PFSK-1 (cell line): ENCODE results near the gene ZNF474.

Source experiments
- FOXP2 ChIP-seq: optimal IDR thresholded peaks from 2 replicates; pipeline ENCODE3; 2011; ENCODE audit warnings: borderline replicate concordance, control low read depth, inconsistent platforms; ENCODE audit not compliant: insufficient read depth; ENCODE audit errors: extremely low read length, extremely low read depth
- POLR2AphosphoS5 ChIP-seq: IDR thresholded peaks from 2 replicates; pipeline ENCODE4 v1.6.1; 2012; ENCODE audit warnings: low read depth, mild to moderate bottlenecking, control low read depth, low read length, moderate library complexity
- SIN3A ChIP-seq: IDR thresholded peaks from 2 replicates; pipeline ENCODE4 v1.6.1; 2012; ENCODE audit warnings: mild to moderate bottlenecking, low read length, moderate library complexity, borderline replicate concordance; ENCODE audit not compliant: insufficient read depth
- TAF1 ChIP-seq: IDR thresholded peaks from 2 replicates; pipeline ENCODE4 v1.6.1; 2012; ENCODE audit warnings: low read length, control low read depth, borderline replicate concordance; ENCODE audit not compliant: insufficient read depth
- TF ChIP-seq, protein P1 (sequence below), 2 experiments: IDR thresholded peaks; 2 replicates each; pipeline versions ENCODE4 v1.6.1 to v1.8.0; 2011 to 2012; ENCODE audit warnings: low read depth in 2 of 2, low read length in 2 of 2, control low read depth in 1 of 2, inconsistent platforms in 1 of 2, mild to moderate bottlenecking in 1 of 2, moderate library complexity in 1 of 2; ENCODE audit not compliant: insufficient read depth in 1 of 2

DNA sequence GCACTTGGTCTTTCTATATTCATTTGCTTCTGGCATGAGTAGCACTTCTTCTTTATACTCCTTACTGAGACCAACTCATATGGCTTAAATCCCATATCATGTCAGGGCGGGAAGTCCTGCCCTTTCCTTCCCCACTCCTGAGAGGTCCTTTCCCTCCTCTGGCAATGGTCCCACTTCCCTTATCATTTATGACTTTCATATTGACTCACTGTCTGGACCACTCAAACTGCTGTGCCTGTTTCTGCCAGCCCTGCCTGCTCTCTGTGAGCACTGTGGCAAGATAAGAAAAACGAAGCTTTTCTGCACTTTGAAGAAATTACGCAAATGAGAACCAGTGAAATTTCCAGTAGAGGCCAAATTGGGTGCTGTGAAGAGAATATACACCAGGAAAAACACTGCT, 58.1 kb downstream of the ZNF474 start:
- TF ChIP-seq SIN3A (no peak), TAF1 (no peak), POLR2AphosphoS5 (no peak), FOXP2 (no peak)
- TF ChIP-seq, protein P1, sequence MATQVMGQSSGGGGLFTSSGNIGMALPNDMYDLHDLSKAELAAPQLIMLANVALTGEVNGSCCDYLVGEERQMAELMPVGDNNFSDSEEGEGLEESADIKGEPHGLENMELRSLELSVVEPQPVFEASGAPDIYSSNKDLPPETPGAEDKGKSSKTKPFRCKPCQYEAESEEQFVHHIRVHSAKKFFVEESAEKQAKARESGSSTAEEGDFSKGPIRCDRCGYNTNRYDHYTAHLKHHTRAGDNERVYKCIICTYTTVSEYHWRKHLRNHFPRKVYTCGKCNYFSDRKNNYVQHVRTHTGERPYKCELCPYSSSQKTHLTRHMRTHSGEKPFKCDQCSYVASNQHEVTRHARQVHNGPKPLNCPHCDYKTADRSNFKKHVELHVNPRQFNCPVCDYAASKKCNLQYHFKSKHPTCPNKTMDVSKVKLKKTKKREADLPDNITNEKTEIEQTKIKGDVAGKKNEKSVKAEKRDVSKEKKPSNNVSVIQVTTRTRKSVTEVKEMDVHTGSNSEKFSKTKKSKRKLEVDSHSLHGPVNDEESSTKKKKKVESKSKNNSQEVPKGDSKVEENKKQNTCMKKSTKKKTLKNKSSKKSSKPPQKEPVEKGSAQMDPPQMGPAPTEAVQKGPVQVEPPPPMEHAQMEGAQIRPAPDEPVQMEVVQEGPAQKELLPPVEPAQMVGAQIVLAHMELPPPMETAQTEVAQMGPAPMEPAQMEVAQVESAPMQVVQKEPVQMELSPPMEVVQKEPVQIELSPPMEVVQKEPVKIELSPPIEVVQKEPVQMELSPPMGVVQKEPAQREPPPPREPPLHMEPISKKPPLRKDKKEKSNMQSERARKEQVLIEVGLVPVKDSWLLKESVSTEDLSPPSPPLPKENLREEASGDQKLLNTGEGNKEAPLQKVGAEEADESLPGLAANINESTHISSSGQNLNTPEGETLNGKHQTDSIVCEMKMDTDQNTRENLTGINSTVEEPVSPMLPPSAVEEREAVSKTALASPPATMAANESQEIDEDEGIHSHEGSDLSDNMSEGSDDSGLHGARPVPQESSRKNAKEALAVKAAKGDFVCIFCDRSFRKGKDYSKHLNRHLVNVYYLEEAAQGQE (IDR thresholded peaks at IDR 0.05; ENCODE audit: insufficient read depth in 1 of 2, low read depth in 2 of 2, low read length in 2 of 2): no peak
